ENCODE results near the gene KHDC1.

DNA sequence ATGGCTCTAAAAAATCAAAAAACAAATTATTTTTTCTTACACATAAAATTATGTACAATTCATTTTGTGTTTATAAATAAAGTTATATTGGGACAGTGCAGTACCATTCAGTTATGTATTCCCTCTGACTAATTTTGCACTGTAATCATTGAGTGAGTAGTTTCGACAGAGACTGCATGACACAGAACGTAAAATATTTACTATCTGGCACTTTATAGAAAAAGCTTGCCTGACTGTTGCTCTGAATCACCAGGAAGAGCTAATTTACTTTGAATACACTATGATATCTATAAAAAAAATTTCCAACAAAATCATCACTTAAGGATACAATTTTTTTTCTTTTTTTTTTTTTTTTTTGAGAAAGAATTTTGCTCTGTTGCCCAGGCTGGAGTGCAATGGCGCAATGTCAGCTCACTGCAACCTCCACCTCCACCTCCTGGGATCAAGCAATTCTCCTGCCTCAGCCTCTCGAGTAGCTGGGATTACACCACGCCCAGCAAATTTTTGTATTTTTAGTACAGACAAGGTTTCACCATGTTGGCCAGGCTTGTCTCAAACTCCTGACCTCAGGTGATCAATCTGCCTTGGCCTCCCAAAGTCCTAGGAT is 26.7 kb downstream of the KHDC1 start:
- TF ChIP-seq POLR2A (IDR thresholded peaks at IDR 0.05) (no peak), CTCF (IDR thresholded peaks at IDR 0.05) (no peak), POLR2AphosphoS5 (IDR thresholded peaks at IDR 0.05) (no peak)

Measured in sigmoid colon (tissue), 4 donors.